Glutamatergic neuron (in vitro differentiated cells): ENCODE results near the gene MFSD6L. TPM values are rescaled to one million over a fixed set of nuclear protein-coding genes. Genes with fewer than 3 reads are reported as not detected.
"Not testable (repeated sequence)": the region's sequence is repeated elsewhere in the genome, so short reads cannot be mapped to it uniquely, and the experiment has no call there.

Source experiments
- DNase-seq: peaks from one replicate; pipeline ENCODE4 v3.0.0; 2022
- H3K27ac Mint-ChIP-seq: one replicate; pipeline ENCODE4 v1.8.0; 2020; ENCODE audit warnings: mild to moderate bottlenecking, mixed read lengths, inconsistent platforms; ENCODE audit not compliant: unreplicated experiment
- H3K27me3 Mint-ChIP-seq: one replicate; pipeline ENCODE4 v1.8.0; 2020; ENCODE audit warnings: mild to moderate bottlenecking, moderate library complexity, mixed read lengths, inconsistent platforms; ENCODE audit not compliant: unreplicated experiment
- H3K36me3 Mint-ChIP-seq: one replicate; pipeline ENCODE4 v1.8.0; 2020; ENCODE audit warnings: mild to moderate bottlenecking, mixed read lengths, inconsistent platforms; ENCODE audit not compliant: unreplicated experiment
- H3K4me1 Mint-ChIP-seq: one replicate; pipeline ENCODE4 v1.8.0; 2020; ENCODE audit warnings: mild to moderate bottlenecking, low read depth, mixed read lengths, inconsistent platforms; ENCODE audit not compliant: unreplicated experiment
- H3K4me3 Mint-ChIP-seq: one replicate; pipeline ENCODE4 v1.8.0; 2020; ENCODE audit warnings: mild to moderate bottlenecking, mixed read lengths, inconsistent platforms; ENCODE audit not compliant: unreplicated experiment
- H3K9me3 Mint-ChIP-seq: one replicate; pipeline ENCODE4 v1.8.0; 2020; ENCODE audit warnings: mild to moderate bottlenecking, moderate library complexity, mixed read lengths, inconsistent platforms; ENCODE audit not compliant: unreplicated experiment
- total RNA-seq: library from RNA; stranded (reverse); fragmentation: NEBNext Ultra II Directional; extraction: Animal tissue kit (Norgen Biotek cat#: 25700); gene quantifications from one replicate; pipeline ENCODE4 v1.2.1, GENCODE V29; 2021; ENCODE audit not compliant: unreplicated experiment
- TF ChIP-seq, protein P1 (sequence below): fragments of 200-600 bp; sonication (generic); IDR thresholded peaks from one replicate; pipeline ENCODE4 v1.5.0; 2021; ENCODE audit not compliant: partially characterized antibody, unreplicated experiment

The MFSD6L gene
- total RNA-seq, 1 donor from 2014 or later = not detected

DNA sequence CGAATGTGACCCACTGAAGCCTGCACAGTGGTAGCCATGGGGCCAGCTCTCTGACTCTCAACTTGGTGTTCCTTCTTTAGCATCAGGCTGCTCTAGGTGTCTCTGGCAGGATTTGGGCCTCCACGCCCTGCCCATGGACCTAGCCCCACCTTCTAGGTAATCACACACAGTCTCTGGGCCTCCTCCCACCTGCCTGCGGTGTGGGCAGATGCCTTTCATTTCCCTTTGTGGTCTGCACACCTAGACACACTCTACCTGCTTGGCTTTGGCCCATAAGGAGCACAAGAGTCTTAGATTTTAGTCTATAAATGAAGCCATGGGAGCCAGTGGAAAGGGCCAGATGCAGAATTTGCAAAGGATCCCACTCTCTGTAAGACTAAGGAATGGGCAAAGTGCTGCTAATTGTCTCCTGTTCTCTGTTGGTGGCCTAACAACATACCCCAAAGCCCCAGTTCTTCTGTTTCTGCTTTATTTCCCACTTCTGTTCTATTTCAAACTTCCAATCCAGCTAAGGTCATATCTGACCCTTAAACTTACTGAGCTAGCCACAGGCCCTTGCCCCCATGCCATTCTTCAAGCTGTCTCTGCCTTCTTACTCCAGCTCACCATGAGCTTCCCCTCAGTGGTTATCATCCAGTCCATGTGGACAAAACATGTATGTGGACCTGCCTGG is 7.2 kb upstream of the MFSD6L start:
- H3K9me3 Mint-ChIP-seq = peaks cover 4% of the 10 kb centered on the region
- H3K4me3 Mint-ChIP-seq = no peak overlapping the region
- H3K27ac Mint-ChIP-seq = no peak overlapping the region
- no peaks in the 10 kb centered on the region for H3K4me1 Mint-ChIP-seq
- H3K36me3 Mint-ChIP-seq = peaks cover 2% of the 10 kb centered on the region
- no peak for DNase-seq
- peaks cover 2% of the 10 kb centered on the region for H3K27me3 Mint-ChIP-seq
- TF ChIP-seq, protein P1, sequence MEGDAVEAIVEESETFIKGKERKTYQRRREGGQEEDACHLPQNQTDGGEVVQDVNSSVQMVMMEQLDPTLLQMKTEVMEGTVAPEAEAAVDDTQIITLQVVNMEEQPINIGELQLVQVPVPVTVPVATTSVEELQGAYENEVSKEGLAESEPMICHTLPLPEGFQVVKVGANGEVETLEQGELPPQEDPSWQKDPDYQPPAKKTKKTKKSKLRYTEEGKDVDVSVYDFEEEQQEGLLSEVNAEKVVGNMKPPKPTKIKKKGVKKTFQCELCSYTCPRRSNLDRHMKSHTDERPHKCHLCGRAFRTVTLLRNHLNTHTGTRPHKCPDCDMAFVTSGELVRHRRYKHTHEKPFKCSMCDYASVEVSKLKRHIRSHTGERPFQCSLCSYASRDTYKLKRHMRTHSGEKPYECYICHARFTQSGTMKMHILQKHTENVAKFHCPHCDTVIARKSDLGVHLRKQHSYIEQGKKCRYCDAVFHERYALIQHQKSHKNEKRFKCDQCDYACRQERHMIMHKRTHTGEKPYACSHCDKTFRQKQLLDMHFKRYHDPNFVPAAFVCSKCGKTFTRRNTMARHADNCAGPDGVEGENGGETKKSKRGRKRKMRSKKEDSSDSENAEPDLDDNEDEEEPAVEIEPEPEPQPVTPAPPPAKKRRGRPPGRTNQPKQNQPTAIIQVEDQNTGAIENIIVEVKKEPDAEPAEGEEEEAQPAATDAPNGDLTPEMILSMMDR = no peak

DNA sequence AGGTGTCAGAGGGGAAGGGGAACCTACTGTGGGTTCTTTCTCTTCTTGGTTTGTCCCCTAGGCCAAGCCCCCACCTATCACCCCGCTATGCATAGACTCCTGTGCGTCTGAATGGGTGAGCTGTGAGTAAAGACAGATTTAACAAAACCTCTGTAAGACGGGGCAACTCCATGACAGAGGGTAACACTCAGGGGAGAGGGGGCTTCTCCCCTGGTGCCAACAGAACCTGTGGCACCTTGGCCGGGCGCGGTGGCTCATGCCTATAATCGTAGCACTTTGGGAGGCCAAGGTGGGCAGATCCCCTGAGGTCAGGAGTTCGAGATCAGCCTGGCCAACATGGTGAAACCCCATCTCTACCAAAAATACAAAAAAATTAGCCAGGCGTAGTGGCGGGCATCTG is 6.2 kb upstream of the MFSD6L start:
- H3K4me1 Mint-ChIP-seq, H3K4me3 Mint-ChIP-seq, H3K9me3 Mint-ChIP-seq, H3K27me3 Mint-ChIP-seq, H3K27ac Mint-ChIP-seq, DNase-seq, H3K36me3 Mint-ChIP-seq: not testable (repeated sequence)

DNA sequence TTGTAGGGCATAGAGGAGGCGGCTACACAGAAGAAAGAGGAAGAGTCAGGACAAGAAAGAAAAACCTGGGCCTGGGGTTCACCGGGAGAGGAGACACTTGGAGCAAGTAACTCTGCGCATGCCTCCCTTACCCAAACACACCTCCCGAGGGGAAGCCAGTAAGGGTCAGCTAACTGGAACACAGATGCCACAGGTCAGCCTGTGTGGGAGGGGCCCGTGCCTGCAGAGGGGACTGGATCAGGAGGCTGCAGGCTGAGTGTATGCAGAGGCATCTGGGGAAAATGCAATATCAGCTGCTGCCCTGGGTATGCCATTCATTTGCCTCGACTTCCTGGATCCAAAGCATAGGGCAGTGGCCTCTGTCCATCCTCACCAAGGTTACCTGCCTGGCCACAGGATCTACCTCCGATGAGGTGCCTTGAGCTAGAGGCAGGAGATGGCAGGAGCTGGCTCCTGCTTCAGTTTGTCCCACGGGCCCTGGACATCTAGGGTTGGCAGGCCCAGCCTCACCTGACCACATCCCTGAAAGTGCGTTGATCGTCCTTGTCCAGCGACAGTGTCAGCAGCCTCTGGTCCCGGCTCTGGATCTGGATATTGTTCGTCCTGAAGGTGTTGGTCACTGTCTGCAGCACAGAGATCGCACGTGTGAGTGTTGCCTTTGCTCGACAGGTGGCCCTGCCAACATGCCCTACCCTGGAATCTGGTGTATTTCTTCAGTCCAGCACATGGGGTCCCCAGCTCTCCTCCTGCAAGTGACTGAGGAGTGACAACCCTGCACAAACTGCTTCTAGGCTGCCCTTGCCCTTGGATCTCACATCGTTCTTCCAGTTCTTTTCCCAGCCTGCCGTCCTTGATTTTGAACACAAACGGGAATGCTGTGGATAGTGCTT is 4.6 kb upstream of the MFSD6L start:
- peaks cover 5% of the 10 kb centered on the region for H3K27me3 Mint-ChIP-seq
- H3K27ac Mint-ChIP-seq = no peak overlapping the region
- TF ChIP-seq, protein P1 = no peak
- H3K9me3 Mint-ChIP-seq = no peaks in the 10 kb centered on the region
- H3K4me3 Mint-ChIP-seq = no peak overlapping the region
- DNase-seq = no peak
- H3K4me1 Mint-ChIP-seq = no peaks in the 10 kb centered on the region
- no peaks in the 10 kb centered on the region for H3K36me3 Mint-ChIP-seq

DNA sequence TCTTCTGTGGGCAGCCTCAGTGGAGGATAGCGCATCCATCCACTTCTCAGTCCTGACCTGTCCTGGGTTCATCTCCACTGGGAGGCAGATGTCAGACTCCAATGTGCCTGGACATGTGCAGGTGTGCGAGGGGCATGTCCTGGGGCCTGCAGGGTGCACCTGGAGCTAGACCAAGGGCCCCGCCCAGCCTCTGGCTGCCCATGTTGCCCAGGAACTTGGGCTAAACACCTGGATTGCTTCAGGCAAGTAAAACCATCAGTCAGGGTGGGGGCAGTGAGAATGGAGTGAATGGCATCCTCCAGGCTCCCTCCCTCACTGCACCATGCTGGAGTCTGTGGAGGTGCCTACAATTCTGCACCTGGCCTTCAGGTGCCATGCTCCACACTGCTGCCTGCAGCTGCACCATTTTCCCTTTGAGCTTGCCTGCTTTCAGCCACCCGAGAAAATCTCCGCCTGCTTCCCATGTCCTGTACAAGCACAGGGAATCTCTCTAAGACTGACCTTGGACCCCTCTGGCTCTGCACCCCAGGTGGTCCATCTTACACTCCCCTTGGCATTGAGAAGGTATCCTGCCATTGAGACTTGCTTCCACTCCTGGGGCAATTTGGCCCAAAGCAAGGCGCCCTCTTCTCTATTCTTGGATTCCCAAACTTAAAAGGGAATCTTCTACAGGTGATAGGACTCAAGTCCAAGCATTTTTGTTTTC is 2.1 kb upstream of the MFSD6L start:
- Mint-ChIP-seq H3K9me3 (no peaks in the 10 kb centered on the region), H3K27ac (no peak overlapping the region), H3K4me1 (no peaks in the 10 kb centered on the region), H3K4me3 (no peak overlapping the region), H3K27me3 (peaks cover 5% of the 10 kb centered on the region), H3K36me3 (no peaks in the 10 kb centered on the region)
- no peak for DNase-seq
- TF ChIP-seq, protein P1 = no peak

DNA sequence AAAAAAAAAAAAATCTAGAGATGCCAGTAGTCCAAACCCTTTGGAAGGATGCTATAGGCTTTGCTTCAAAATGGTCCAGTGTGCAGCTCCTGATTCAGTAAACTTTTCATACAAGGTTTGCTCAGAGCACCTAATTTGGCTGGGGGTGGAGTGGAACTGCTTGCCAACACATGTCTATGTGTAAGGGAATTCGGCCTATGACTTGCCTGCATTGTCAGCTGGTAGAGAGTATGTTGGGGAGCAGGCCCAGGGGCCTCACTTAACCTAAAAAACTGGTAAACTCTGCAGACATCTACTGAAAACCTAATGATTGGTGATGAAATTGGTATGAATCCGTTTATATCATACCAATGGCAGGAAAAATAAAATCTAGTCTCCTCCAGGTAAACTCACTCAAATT is 1.5 kb upstream of the MFSD6L start:
- DNase-seq = no peak
- TF ChIP-seq, protein P1 = no peak
- Mint-ChIP-seq H3K36me3 (no peaks in the 10 kb centered on the region), H3K9me3 (no peaks in the 10 kb centered on the region), H3K4me3 (no peak overlapping the region), H3K4me1 (no peaks in the 10 kb centered on the region), H3K27me3 (peaks cover 5% of the 10 kb centered on the region), H3K27ac (no peak overlapping the region)
